IPS-NIHi7 (cell line): ENCODE results near the gene KLF3.

ENCODE experiments used
- DNase-seq: peaks from one replicate; pipeline ENCODE4 v3.0.0; 2012; ENCODE audit warnings: mixed read lengths; ENCODE audit errors: extremely low spot score

KLF3 gene

GRCh38 chr4:38673130-38673978, 9.4 kb downstream of the KLF3 start:
- DNase-seq = no peak

GRCh38 chr4:38674258-38675144, 10.5 kb downstream of the KLF3 start:
- no peak for DNase-seq

- peak; percentile 64 for DNase-seq
Measured at GRCh38 chr4:38675146-38676121, 11.4 kb downstream of the KLF3 start.

GRCh38 chr4:38676986-38677385, 13.0 kb downstream of the KLF3 start:
- DNase-seq = no peak

- DNase-seq = no peak
Measured at GRCh38 chr4:38677441-38677840, 13.4 kb downstream of the KLF3 start.

- no peak for DNase-seq
Measured at GRCh38 chr4:38678078-38678477, 14.1 kb downstream of the KLF3 start.

- no peak for DNase-seq
Measured at GRCh38 chr4:38679921-38680320, 15.9 kb downstream of the KLF3 start.

GRCh38 chr4:38681281-38681991, 17.4 kb downstream of the KLF3 start:
- DNase-seq = no peak

GRCh38 chr4:38682336-38682735, 18.3 kb downstream of the KLF3 start:
- DNase-seq = no peak

- no peak for DNase-seq
Measured at GRCh38 chr4:38683276-38683675, 19.3 kb downstream of the KLF3 start.

GRCh38 chr4:38684271-38684670, 20.3 kb downstream of the KLF3 start:
- no peak for DNase-seq

GRCh38 chr4:38684951-38685844, 21.2 kb downstream of the KLF3 start:
- DNase-seq = no peak

- no peak for DNase-seq
Measured at GRCh38 chr4:38686682-38687081, 22.7 kb downstream of the KLF3 start.

GRCh38 chr4:38687571-38688011, 23.6 kb downstream of the KLF3 start:
- no peak for DNase-seq

- DNase-seq = no peak
Measured at GRCh38 chr4:38688676-38689355, 24.8 kb downstream of the KLF3 start.

GRCh38 chr4:38691251-38692008, 27.4 kb downstream of the KLF3 start:
- no peak for DNase-seq

GRCh38 chr4:38692421-38692820, 28.4 kb downstream of the KLF3 start:
- no peak for DNase-seq

GRCh38 chr4:38693569-38693968, 29.6 kb downstream of the KLF3 start:
- no peak for DNase-seq
